ENCODE data around the gene CDH4.
"Not testable (repeated sequence)": the region's sequence is repeated elsewhere in the genome, so short reads cannot be mapped to it uniquely, and the experiment has no call there.

CDH4 gene

GRCh38 chr20:61424628-61425420 is 172.8 kb downstream of the CDH4 start:
- H3K4me2 ChIP-seq (ENCODE audit: low read length), result no peak overlapping the region
- no peaks in the 10 kb centered on the region for H3K4me1 ChIP-seq (ENCODE audit: control insufficient read depth, insufficient read depth, low read length)
- no peak overlapping the region for H3K9ac ChIP-seq (ENCODE audit: low read depth, low read length)
- no peaks in the 10 kb centered on the region for H3K27me3 ChIP-seq (ENCODE audit: control insufficient read depth, insufficient read depth, low read length)
- H3K4me3 ChIP-seq (ENCODE audit: low read length), result no peak overlapping the region
- H3K9me3 ChIP-seq (replicated peaks; ENCODE audit: low read length), result no peaks in the 10 kb centered on the region
- no peaks in the 10 kb centered on the region for H3K36me3 ChIP-seq (ENCODE audit: insufficient read depth, low read length)

GRCh38 chr20:61425541-61425991 is 173.5 kb downstream of the CDH4 start:
- not testable (repeated sequence) for H3K9me3 ChIP-seq (replicated peaks; ENCODE audit: low read length); H3K4me2 ChIP-seq (ENCODE audit: low read length); H3K27me3 ChIP-seq (ENCODE audit: control insufficient read depth, insufficient read depth, low read length); H3K36me3 ChIP-seq (ENCODE audit: insufficient read depth, low read length); H3K4me1 ChIP-seq (ENCODE audit: control insufficient read depth, insufficient read depth, low read length); H3K4me3 ChIP-seq (ENCODE audit: low read length); H3K9ac ChIP-seq (ENCODE audit: low read depth, low read length)

GRCh38 chr20:61426352-61426751 is 174.3 kb downstream of the CDH4 start:
- H3K4me1 ChIP-seq (ENCODE audit: control insufficient read depth, insufficient read depth, low read length), result no peaks in the 10 kb centered on the region
- H3K9me3 ChIP-seq (replicated peaks; ENCODE audit: low read length), result no peaks in the 10 kb centered on the region
- H3K9ac ChIP-seq (ENCODE audit: low read depth, low read length), result no peak overlapping the region
- H3K4me3 ChIP-seq (ENCODE audit: low read length), result no peak overlapping the region
- H3K4me2 ChIP-seq (ENCODE audit: low read length), result no peak overlapping the region
- no peaks in the 10 kb centered on the region for H3K36me3 ChIP-seq (ENCODE audit: insufficient read depth, low read length)
- no peaks in the 10 kb centered on the region for H3K27me3 ChIP-seq (ENCODE audit: control insufficient read depth, insufficient read depth, low read length)

GRCh38 chr20:61429458-61430227 is 177.6 kb downstream of the CDH4 start:
- H3K9me3 ChIP-seq (replicated peaks; ENCODE audit: low read length), result no peaks in the 10 kb centered on the region
- no peak overlapping the region for H3K4me3 ChIP-seq (ENCODE audit: low read length)

GRCh38 chr20:61430228-61430624 is 178.2 kb downstream of the CDH4 start:
- Histone ChIP-seq H3K27me3 (ENCODE audit: control insufficient read depth, insufficient read depth, low read length) (no peaks in the 10 kb centered on the region), H3K4me1 (ENCODE audit: control insufficient read depth, insufficient read depth, low read length) (no peaks in the 10 kb centered on the region), H3K4me2 (ENCODE audit: low read length) (no peak overlapping the region), H3K9me3 (replicated peaks; ENCODE audit: low read length) (no peaks in the 10 kb centered on the region), H3K9ac (ENCODE audit: low read depth, low read length) (no peak overlapping the region), H3K4me3 (ENCODE audit: low read length) (no peak overlapping the region), H3K36me3 (ENCODE audit: insufficient read depth, low read length) (no peaks in the 10 kb centered on the region)

More at GRCh38 chr20:61429458-61430227, 177.6 kb downstream of the CDH4 start:
- H3K36me3 ChIP-seq (ENCODE audit: insufficient read depth, low read length), result no peaks in the 10 kb centered on the region
- no peak overlapping the region for H3K4me2 ChIP-seq (ENCODE audit: low read length)
- no peak overlapping the region for H3K9ac ChIP-seq (ENCODE audit: low read depth, low read length)
- no peaks in the 10 kb centered on the region for H3K4me1 ChIP-seq (ENCODE audit: control insufficient read depth, insufficient read depth, low read length)
- no peaks in the 10 kb centered on the region for H3K27me3 ChIP-seq (ENCODE audit: control insufficient read depth, insufficient read depth, low read length)

- no peak overlapping the region for H3K4me3 ChIP-seq (ENCODE audit: low read length)
- no peaks in the 10 kb centered on the region for H3K9me3 ChIP-seq (replicated peaks; ENCODE audit: low read length)
- H3K36me3 ChIP-seq (ENCODE audit: insufficient read depth, low read length), result peaks cover 3% of the 10 kb centered on the region
- peaks cover 23% of the 10 kb centered on the region for H3K4me1 ChIP-seq (ENCODE audit: control insufficient read depth, insufficient read depth, low read length)
- H3K4me2 ChIP-seq (ENCODE audit: low read length), result no peak overlapping the region
- no peaks in the 10 kb centered on the region for H3K27me3 ChIP-seq (ENCODE audit: control insufficient read depth, insufficient read depth, low read length)
- no peak overlapping the region for H3K9ac ChIP-seq (ENCODE audit: low read depth, low read length)
Observed at GRCh38 chr20:61433176-61433575, 181.1 kb downstream of the CDH4 start.

GRCh38 chr20:61433816-61434215 is 181.8 kb downstream of the CDH4 start:
- H3K4me2 ChIP-seq (ENCODE audit: low read length), result no peak overlapping the region
- H3K4me1 ChIP-seq (ENCODE audit: control insufficient read depth, insufficient read depth, low read length), result peaks cover 23% of the 10 kb centered on the region
- H3K4me3 ChIP-seq (ENCODE audit: low read length), result no peak overlapping the region

GRCh38 chr20:61434341-61434781 is 182.3 kb downstream of the CDH4 start:
- Histone ChIP-seq H3K9me3 (replicated peaks; ENCODE audit: low read length) (no peaks in the 10 kb centered on the region), H3K36me3 (ENCODE audit: insufficient read depth, low read length) (peaks cover 3% of the 10 kb centered on the region), H3K9ac (ENCODE audit: low read depth, low read length) (no peak overlapping the region), H3K4me2 (ENCODE audit: low read length) (no peak overlapping the region), H3K4me3 (ENCODE audit: low read length) (no peak overlapping the region), H3K4me1 (ENCODE audit: control insufficient read depth, insufficient read depth, low read length) (peaks cover 23% of the 10 kb centered on the region), H3K27me3 (ENCODE audit: control insufficient read depth, insufficient read depth, low read length) (no peaks in the 10 kb centered on the region)

More at GRCh38 chr20:61433816-61434215, 181.8 kb downstream of the CDH4 start:
- Histone ChIP-seq H3K9ac (ENCODE audit: low read depth, low read length) (no peak overlapping the region), H3K9me3 (replicated peaks; ENCODE audit: low read length) (no peaks in the 10 kb centered on the region), H3K27me3 (ENCODE audit: control insufficient read depth, insufficient read depth, low read length) (no peaks in the 10 kb centered on the region), H3K36me3 (ENCODE audit: insufficient read depth, low read length) (peaks cover 3% of the 10 kb centered on the region)

- H3K9me3 ChIP-seq (replicated peaks; ENCODE audit: low read length), result no peaks in the 10 kb centered on the region
- H3K9ac ChIP-seq (ENCODE audit: low read depth, low read length), result no peak overlapping the region
- no peak overlapping the region for H3K4me3 ChIP-seq (ENCODE audit: low read length)
- peaks cover 3% of the 10 kb centered on the region for H3K36me3 ChIP-seq (ENCODE audit: insufficient read depth, low read length)
- peaks cover 23% of the 10 kb centered on the region for H3K4me1 ChIP-seq (ENCODE audit: control insufficient read depth, insufficient read depth, low read length)
- H3K27me3 ChIP-seq (ENCODE audit: control insufficient read depth, insufficient read depth, low read length), result no peaks in the 10 kb centered on the region
- no peak overlapping the region for H3K4me2 ChIP-seq (ENCODE audit: low read length)
Observed at GRCh38 chr20:61435184-61435822, 183.2 kb downstream of the CDH4 start.

GRCh38 chr20:61435823-61436220 is 183.8 kb downstream of the CDH4 start:
- Histone ChIP-seq H3K9ac (ENCODE audit: low read depth, low read length) (no peak overlapping the region), H3K36me3 (ENCODE audit: insufficient read depth, low read length) (peaks cover 3% of the 10 kb centered on the region), H3K4me1 (ENCODE audit: control insufficient read depth, insufficient read depth, low read length) (peaks cover 23% of the 10 kb centered on the region), H3K27me3 (ENCODE audit: control insufficient read depth, insufficient read depth, low read length) (no peaks in the 10 kb centered on the region), H3K4me2 (ENCODE audit: low read length) (peak overlapping the region; percentile 65), H3K9me3 (replicated peaks; ENCODE audit: low read length) (no peaks in the 10 kb centered on the region), H3K4me3 (ENCODE audit: low read length) (no peak overlapping the region)

GRCh38 chr20:61436283-61436666 is 184.2 kb downstream of the CDH4 start:
- H3K27me3 ChIP-seq (ENCODE audit: control insufficient read depth, insufficient read depth, low read length), result no peaks in the 10 kb centered on the region
- peaks cover 3% of the 10 kb centered on the region for H3K36me3 ChIP-seq (ENCODE audit: insufficient read depth, low read length)
- H3K9ac ChIP-seq (ENCODE audit: low read depth, low read length), result no peak overlapping the region
- peak overlapping the region; percentile 65 for H3K4me2 ChIP-seq (ENCODE audit: low read length)
- no peaks in the 10 kb centered on the region for H3K9me3 ChIP-seq (replicated peaks; ENCODE audit: low read length)
- no peak overlapping the region for H3K4me3 ChIP-seq (ENCODE audit: low read length)
- H3K4me1 ChIP-seq (ENCODE audit: control insufficient read depth, insufficient read depth, low read length), result peaks cover 23% of the 10 kb centered on the region
